Mesothelial cell of epicardium (in vitro differentiated cells): Measurements from ENCODE around the gene JPT1. TPM values are rescaled to one million over a fixed set of nuclear protein-coding genes. Genes with fewer than 3 reads are reported as not detected.
A peak's percentile ranks its signal among the peaks of the same experiment; 100 is the strongest.
"Not testable (repeated sequence)": the region's sequence is repeated elsewhere in the genome, so short reads cannot be mapped to it uniquely, and the experiment has no call there.

ENCODE experiments used
- DNase-seq, 2 experiments: peaks; one replicate each; pipeline ENCODE4 v3.0.0; 2021; ENCODE audit warnings: low spot score in 2 of 2; ENCODE audit not compliant: unreplicated experiment in 2 of 2
- H3K27ac Mint-ChIP-seq: 2 replicates; pipeline ENCODE4 v1.8.0; 2021; ENCODE audit warnings: mixed read lengths
- H3K27me3 Mint-ChIP-seq: 2 replicates; pipeline ENCODE4 v1.8.0; 2021; ENCODE audit warnings: low read depth, mixed read lengths
- H3K36me3 Mint-ChIP-seq: 2 replicates; pipeline ENCODE4 v1.8.0; 2021; ENCODE audit warnings: mixed read lengths
- H3K4me1 Mint-ChIP-seq: 2 replicates; pipeline ENCODE4 v1.8.0; 2021; ENCODE audit warnings: mixed read lengths
- H3K4me3 Mint-ChIP-seq: 2 replicates; pipeline ENCODE4 v1.8.0; 2021; ENCODE audit warnings: mild to moderate bottlenecking, moderate library complexity, mixed read lengths
- H3K9me3 Mint-ChIP-seq: 2 replicates; pipeline ENCODE4 v1.8.0; 2021; ENCODE audit warnings: mixed read lengths
- total RNA-seq: library from RNA; stranded (reverse); gene quantifications from 3 replicates; pipeline ENCODE4 v1.2.1, GENCODE V29; 2021
- TF ChIP-seq, protein P1 (sequence below): fragments of 200-600 bp; sonication (generic); IDR thresholded peaks from one replicate; pipeline ENCODE4 v1.5.0; 2021; ENCODE audit warnings: antibody characterized with exemption; ENCODE audit not compliant: unreplicated experiment

JPT1 gene
- total RNA-seq, 1 donor from 2014 or later, result 132 TPM

DNA sequence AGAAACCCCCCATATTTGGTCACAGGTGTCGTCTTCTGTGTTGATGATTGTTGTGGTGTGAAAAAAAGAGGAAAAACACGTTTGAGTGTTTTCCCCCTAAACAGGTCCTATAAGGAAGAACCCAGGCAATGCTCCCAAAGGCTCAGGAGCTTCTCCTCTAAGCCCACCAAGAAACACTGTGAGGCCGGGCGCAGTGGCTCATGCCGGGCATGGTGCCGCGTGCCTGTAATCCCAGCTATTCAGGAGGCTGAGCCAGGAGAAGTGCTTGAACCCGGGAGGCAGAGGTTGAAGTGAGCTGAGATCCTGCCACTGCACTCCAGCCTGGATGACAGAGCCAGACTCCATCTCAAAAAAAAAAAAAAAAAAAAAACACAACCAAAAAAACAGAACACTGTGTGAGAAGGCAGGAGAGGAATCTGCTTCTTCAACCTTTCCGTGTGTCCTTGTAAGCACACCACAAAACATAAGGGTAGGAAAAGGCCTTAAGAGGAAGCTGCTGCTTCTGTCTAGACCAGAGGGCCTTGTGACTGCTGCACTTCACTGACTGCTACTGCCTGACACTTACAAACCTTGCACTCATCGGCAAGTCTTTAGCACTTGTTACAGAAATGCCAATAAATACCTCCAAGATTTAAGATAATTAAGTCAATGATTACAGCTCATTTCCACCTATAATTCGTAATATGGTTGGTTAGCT is 9.3 kb downstream of the JPT1 start:
- TF ChIP-seq, protein P1, sequence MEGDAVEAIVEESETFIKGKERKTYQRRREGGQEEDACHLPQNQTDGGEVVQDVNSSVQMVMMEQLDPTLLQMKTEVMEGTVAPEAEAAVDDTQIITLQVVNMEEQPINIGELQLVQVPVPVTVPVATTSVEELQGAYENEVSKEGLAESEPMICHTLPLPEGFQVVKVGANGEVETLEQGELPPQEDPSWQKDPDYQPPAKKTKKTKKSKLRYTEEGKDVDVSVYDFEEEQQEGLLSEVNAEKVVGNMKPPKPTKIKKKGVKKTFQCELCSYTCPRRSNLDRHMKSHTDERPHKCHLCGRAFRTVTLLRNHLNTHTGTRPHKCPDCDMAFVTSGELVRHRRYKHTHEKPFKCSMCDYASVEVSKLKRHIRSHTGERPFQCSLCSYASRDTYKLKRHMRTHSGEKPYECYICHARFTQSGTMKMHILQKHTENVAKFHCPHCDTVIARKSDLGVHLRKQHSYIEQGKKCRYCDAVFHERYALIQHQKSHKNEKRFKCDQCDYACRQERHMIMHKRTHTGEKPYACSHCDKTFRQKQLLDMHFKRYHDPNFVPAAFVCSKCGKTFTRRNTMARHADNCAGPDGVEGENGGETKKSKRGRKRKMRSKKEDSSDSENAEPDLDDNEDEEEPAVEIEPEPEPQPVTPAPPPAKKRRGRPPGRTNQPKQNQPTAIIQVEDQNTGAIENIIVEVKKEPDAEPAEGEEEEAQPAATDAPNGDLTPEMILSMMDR, result no peak
- no peak overlapping the region for H3K27ac Mint-ChIP-seq
- H3K27me3 Mint-ChIP-seq, result no peaks in the 10 kb centered on the region
- H3K4me3 Mint-ChIP-seq, result no peak overlapping the region
- no peak for DNase-seq
- peaks cover 4% of the 10 kb centered on the region for H3K4me1 Mint-ChIP-seq
- no peaks in the 10 kb centered on the region for H3K9me3 Mint-ChIP-seq
- peaks cover 34% of the 10 kb centered on the region for H3K36me3 Mint-ChIP-seq

DNA sequence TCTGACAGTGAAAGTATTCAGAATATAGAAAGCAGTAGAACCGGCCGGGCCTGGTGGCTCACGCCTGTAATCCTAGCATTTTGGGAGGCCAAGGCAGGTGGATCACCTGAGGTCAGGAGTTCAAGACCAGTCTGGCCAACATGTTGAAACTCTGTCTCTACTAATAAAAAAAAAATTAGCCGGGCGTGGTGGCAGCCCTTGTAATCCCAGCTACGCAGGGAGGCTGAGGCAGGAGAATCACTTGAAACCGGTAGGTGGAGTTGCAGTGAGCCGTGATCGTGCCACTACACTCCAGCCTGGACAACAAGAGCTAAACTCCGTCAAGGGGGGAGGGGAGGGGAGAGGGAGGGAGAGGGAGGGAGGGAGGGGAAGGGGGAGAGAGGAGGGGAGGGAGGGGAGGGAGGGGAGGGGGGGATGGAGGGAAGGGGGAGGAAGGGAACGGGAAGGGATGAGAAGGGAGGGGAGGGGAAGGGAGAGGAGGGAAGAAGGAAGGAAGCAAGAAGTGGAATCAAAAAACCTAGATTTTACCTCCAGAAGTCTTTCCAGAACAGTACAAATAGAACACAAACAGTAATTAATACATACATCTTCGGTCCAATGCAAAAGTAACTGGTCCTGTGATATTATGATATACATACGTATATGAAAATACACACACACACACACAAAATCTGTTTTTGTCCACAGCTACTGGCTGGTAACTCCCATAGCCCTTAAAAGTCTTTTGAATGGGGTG is 11.9 kb downstream of the JPT1 start:
- TF ChIP-seq, protein P1, result no peak
- peak overlapping the region; percentile 56 for H3K27ac Mint-ChIP-seq
- no peaks in the 10 kb centered on the region for H3K4me1 Mint-ChIP-seq
- no peaks in the 10 kb centered on the region for H3K9me3 Mint-ChIP-seq
- H3K36me3 Mint-ChIP-seq, result peaks cover 28% of the 10 kb centered on the region
- no peak overlapping the region for H3K4me3 Mint-ChIP-seq
- DNase-seq, result no peak
- H3K27me3 Mint-ChIP-seq, result no peaks in the 10 kb centered on the region

DNA sequence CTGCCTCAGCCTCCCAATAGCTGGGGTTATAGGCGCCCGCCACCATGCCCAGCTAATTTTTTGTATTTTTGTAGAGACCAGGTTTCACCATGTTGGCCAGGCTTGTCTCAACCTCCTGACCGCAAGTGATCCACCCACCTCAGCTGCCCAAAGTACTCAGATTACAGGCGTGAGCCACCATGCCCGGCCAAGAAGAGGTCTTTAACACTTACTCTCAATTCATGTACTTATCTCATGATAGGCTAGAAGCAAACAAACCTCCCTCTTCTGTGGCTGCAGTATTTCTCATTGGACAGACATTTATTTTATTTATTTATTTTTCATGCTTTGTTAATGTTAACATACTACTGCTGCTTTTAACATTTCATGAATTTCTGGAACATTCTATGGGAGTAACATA is 15.8 kb downstream of the JPT1 start:
- no peaks in the 10 kb centered on the region for H3K4me1 Mint-ChIP-seq
- TF ChIP-seq, protein P1, result no peak
- peak overlapping the region; percentile 43 for H3K27ac Mint-ChIP-seq
- no peak for DNase-seq
- H3K4me3 Mint-ChIP-seq, result no peak overlapping the region
- H3K27me3 Mint-ChIP-seq, result no peaks in the 10 kb centered on the region
- no peaks in the 10 kb centered on the region for H3K9me3 Mint-ChIP-seq
- peaks cover 19% of the 10 kb centered on the region for H3K36me3 Mint-ChIP-seq

DNA sequence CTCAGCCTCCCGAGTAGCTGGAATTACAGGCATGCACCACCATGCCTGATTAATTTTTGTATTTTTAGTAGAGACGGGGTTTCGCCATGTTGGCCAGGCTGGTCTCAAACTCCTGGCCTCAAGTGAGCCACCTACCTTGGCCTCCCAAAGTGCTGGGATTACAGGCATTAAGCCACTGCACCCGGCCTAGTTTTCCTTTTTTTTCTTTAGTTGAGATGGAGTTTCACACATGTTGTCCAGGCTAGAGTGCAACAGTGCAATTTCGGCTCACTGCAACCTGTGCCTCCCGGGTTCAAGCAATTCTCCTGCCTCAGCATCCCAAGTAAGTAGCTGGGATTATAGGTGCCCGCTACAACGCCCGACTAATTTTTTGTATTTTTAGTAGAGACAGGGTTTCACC is 16.6 kb downstream of the JPT1 start:
- DNase-seq, H3K4me1 Mint-ChIP-seq, H3K27ac Mint-ChIP-seq, H3K4me3 Mint-ChIP-seq, H3K9me3 Mint-ChIP-seq, H3K27me3 Mint-ChIP-seq: not testable (repeated sequence)
- H3K36me3 Mint-ChIP-seq, result peaks cover 19% of the 10 kb centered on the region

DNA sequence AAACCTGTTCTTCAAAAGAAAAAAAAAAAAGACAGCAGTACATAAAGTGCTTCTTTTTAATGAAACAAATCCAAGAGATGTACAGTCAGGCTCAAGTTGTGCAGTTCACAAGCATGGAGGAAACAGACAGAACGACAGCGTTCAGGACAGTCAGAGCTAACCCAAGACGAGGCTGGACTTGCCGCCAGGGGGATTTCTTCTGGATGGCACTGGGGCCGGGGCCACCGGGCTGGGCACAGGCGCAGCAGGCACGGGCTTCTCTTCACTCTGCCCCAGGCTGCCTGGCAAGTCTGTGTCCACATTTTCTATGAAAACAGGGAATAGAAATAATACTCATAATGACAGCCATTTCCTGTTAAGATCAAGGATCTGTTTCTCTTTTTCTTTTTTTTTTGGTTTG is 18.4 kb downstream of the JPT1 start:
- Mint-ChIP-seq H3K4me1 (peaks cover 3% of the 10 kb centered on the region), H3K27ac (peak overlapping the region; percentile 83), H3K27me3 (no peaks in the 10 kb centered on the region), H3K4me3 (no peak overlapping the region), H3K36me3 (peaks cover 19% of the 10 kb centered on the region), H3K9me3 (no peaks in the 10 kb centered on the region)
- DNase-seq, result no peak
- TF ChIP-seq, protein P1, result no peak

DNA sequence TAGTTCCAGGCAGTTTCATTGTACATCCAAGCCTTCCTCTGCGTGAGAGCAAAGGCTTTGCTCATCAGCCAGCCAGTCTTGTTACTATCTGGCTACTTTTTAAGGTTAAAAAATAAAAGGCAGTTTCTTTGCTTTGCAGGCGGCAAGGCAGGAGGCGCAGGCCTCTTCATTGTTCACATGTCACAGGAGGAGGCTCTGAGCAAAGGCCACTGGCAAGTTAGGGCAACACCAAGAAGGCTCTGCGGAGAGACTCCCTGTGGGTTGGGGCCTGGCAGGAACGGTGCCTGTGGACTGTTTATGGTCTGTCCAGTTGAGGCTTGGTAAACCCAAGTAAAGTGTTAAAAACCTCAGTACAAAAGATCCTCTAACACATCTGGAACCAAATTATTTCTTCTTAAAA is 18.9 kb downstream of the JPT1 start:
- TF ChIP-seq, protein P1, result no peak
- Mint-ChIP-seq H3K36me3 (peaks cover 20% of the 10 kb centered on the region), H3K9me3 (no peaks in the 10 kb centered on the region), H3K27me3 (no peaks in the 10 kb centered on the region), H3K4me3 (no peak overlapping the region), H3K4me1 (peaks cover 6% of the 10 kb centered on the region), H3K27ac (peak overlapping the region; percentile 83)
- DNase-seq, result no peak

DNA sequence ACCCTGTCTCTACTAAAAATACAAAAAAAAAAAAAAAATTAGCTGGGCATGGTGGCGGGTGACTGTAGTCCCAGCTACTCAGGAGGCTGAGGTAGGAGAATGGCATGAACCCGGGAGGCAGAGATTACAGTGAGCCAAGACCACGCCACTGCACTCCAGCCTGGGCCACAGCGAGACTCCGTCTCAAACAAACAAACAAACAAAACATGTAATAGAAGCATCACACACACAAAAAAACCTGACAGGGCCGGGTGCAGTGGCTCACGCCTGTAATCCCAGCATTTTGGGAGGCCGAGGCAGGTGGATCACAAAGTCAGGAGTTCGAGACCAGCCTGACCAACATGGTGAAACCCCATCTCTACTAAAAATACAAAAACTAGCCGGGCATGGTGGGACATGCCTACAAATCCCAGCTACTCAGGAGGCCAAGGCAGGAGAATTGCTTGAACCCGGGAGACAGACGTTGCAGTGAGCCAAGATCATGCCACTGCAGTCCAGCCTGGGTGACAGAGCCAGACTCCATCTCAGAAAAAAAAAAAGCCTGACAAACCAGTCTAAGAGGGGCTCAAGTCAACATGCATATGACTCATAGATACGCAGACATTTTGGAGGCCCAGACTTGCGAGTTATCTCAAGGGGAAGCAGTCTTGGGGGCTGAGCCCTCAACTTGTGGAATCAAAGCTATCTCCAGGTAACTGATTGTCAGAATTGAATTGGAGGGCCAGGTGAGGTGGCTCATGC is 20.5 kb downstream of the JPT1 start:
- not testable (repeated sequence) for H3K4me3 Mint-ChIP-seq, H3K27me3 Mint-ChIP-seq, H3K9me3 Mint-ChIP-seq, DNase-seq
- H3K4me1 Mint-ChIP-seq, result peaks cover 11% of the 10 kb centered on the region
- H3K36me3 Mint-ChIP-seq, result peaks cover 16% of the 10 kb centered on the region
- peak overlapping the region; percentile 85 for H3K27ac Mint-ChIP-seq
